H9 (cell line): Measurements from ENCODE around the gene IQCM. TPM values are rescaled to one million over a fixed set of nuclear protein-coding genes. Genes with fewer than 3 reads are reported as not detected.

Experiments used
- DNase-seq: peaks from one replicate; pipeline ENCODE4 v3.0.0-alpha.2; 2017
- H2AFZ ChIP-seq: one replicate; pipeline ENCODE4 v1.6.1; 2013; ENCODE audit warnings: mild to moderate bottlenecking, low read length, control low read depth, moderate library complexity
- H2AK5ac ChIP-seq: 2 replicates; pipeline ENCODE4 v1.6.1; 2013; ENCODE audit warnings: low read length, control low read depth, mixed read lengths; ENCODE audit not compliant: insufficient read length
- H2BK120ac ChIP-seq: one replicate; pipeline ENCODE4 v1.6.1; 2013; ENCODE audit warnings: low read depth, mild to moderate bottlenecking, low read length, control low read depth, inconsistent platforms; ENCODE audit not compliant: poor library complexity, severe bottlenecking
- H2BK12ac ChIP-seq: 2 replicates; pipeline ENCODE4 v1.6.1; 2013; ENCODE audit warnings: low read length, control low read depth, mixed read lengths, low read depth; ENCODE audit not compliant: insufficient read length
- H2BK15ac ChIP-seq: 2 replicates; pipeline ENCODE4 v1.6.1; 2013; ENCODE audit warnings: low read depth, low read length, control low read depth
- H2BK20ac ChIP-seq: one replicate; pipeline ENCODE4 v1.6.1; 2013; ENCODE audit warnings: low read depth, mild to moderate bottlenecking, low read length, control low read depth, inconsistent platforms; ENCODE audit not compliant: poor library complexity, severe bottlenecking
- H2BK5ac ChIP-seq: 2 replicates; pipeline ENCODE4 v1.6.1; 2013; ENCODE audit warnings: low read length, control low read depth, mixed read lengths; ENCODE audit not compliant: insufficient read length
- H3K14ac ChIP-seq: 2 replicates; pipeline ENCODE4 v1.6.1; 2013; ENCODE audit warnings: low read length, control low read depth; ENCODE audit not compliant: insufficient read depth
- H3K18ac ChIP-seq: 2 replicates; pipeline ENCODE4 v1.6.1; 2013; ENCODE audit warnings: low read depth, mild to moderate bottlenecking, mixed read lengths, low read length, control low read depth; ENCODE audit not compliant: insufficient read length
- H3K23ac ChIP-seq: 2 replicates; pipeline ENCODE4 v1.6.1; 2013; ENCODE audit warnings: low read length, control low read depth, mixed read lengths, low read depth; ENCODE audit not compliant: insufficient read length
- H3K23me2 ChIP-seq: 2 replicates; pipeline ENCODE4 v1.6.1; 2013; ENCODE audit warnings: low read depth, mild to moderate bottlenecking, mixed read lengths, low read length, control low read depth; ENCODE audit not compliant: insufficient read length, poor library complexity, severe bottlenecking
- H3K27ac ChIP-seq: 2 replicates; pipeline ENCODE4 v1.5.1; 2013; ENCODE audit warnings: low read length, control low read depth, mixed read lengths, low read depth; ENCODE audit not compliant: insufficient read length
- H3K27me3 ChIP-seq: 2 replicates; pipeline ENCODE4 v1.6.1; 2013; ENCODE audit warnings: low read length, control low read depth, inconsistent platforms; ENCODE audit not compliant: insufficient read depth
- H3K4ac ChIP-seq: 2 replicates; pipeline ENCODE4 v1.6.1; 2013; ENCODE audit warnings: low read depth, mild to moderate bottlenecking, control low read depth, inconsistent platforms, low read length, moderate library complexity
- H3K4me1 ChIP-seq: 2 replicates; pipeline ENCODE4 v1.6.1; 2013; ENCODE audit warnings: low read length, control low read depth, inconsistent platforms; ENCODE audit not compliant: insufficient read depth
- H3K4me2 ChIP-seq: 2 replicates; pipeline ENCODE4 v1.6.1; 2013; ENCODE audit warnings: low read length, control low read depth, mixed read lengths; ENCODE audit not compliant: insufficient read length, insufficient read depth
- H3K56ac ChIP-seq: 2 replicates; pipeline ENCODE4 v1.6.1; 2013; ENCODE audit warnings: low read depth, mild to moderate bottlenecking, mixed read lengths, low read length, control low read depth; ENCODE audit not compliant: insufficient read length
- H3K79me1 ChIP-seq: 2 replicates; pipeline ENCODE4 v1.6.1; 2013; ENCODE audit warnings: low read depth, mild to moderate bottlenecking, moderate library complexity, low read length, control low read depth, inconsistent platforms; ENCODE audit not compliant: insufficient read depth, poor library complexity, severe bottlenecking
- H3K79me2 ChIP-seq: 2 replicates; pipeline ENCODE4 v1.6.1; 2013; ENCODE audit warnings: low read length, control low read depth, inconsistent platforms; ENCODE audit not compliant: insufficient read depth
- H3K9ac ChIP-seq: 2 replicates; pipeline ENCODE4 v1.6.1; 2013; ENCODE audit warnings: low read length, control low read depth, mixed read lengths; ENCODE audit not compliant: insufficient read length; ENCODE audit errors: extremely low read depth
- H3K9me3 ChIP-seq: one replicate; pipeline ENCODE4 v1.6.1; 2013; ENCODE audit warnings: low read depth, low read length, inconsistent platforms; ENCODE audit not compliant: control insufficient read depth
- H3T11ph ChIP-seq: one replicate; pipeline ENCODE4 v1.6.1; 2013; ENCODE audit warnings: mild to moderate bottlenecking, low read length, control low read depth, inconsistent platforms
- H4K20me1 ChIP-seq: one replicate; pipeline ENCODE4 v1.6.1; 2013; ENCODE audit not compliant: control insufficient read depth, insufficient read length, insufficient read depth
- H4K5ac ChIP-seq: 2 replicates; pipeline ENCODE4 v1.6.1; 2013; ENCODE audit warnings: low read depth, mild to moderate bottlenecking, mixed read lengths, low read length, control low read depth; ENCODE audit not compliant: insufficient read length
- H4K8ac ChIP-seq: replicated peaks from 2 replicates; pipeline ENCODE4 v1.6.1; 2013; ENCODE audit warnings: low read length, control low read depth, mixed read lengths, low read depth; ENCODE audit not compliant: insufficient read length
- H4K91ac ChIP-seq: 2 replicates; pipeline ENCODE4 v1.6.1; 2013; ENCODE audit warnings: low read depth, mild to moderate bottlenecking, moderate library complexity, mixed read lengths, low read length, control low read depth; ENCODE audit not compliant: insufficient read length
- H3K27ac Mint-ChIP-seq, 3 experiments: 2 replicates in 2 of 3; 3 replicates in 1 of 3; pipeline ENCODE4 v1.8.0; 2020 to 2021; ENCODE audit warnings: mixed read lengths in 3 of 3, mild to moderate bottlenecking in 1 of 3, moderate library complexity in 1 of 3
- H3K27me3 Mint-ChIP-seq: 2 replicates; pipeline ENCODE4 v1.8.0; 2021; ENCODE audit warnings: low read depth, mild to moderate bottlenecking, moderate library complexity, mixed read lengths
- H3K36me3 Mint-ChIP-seq, 3 experiments: 2 replicates in 2 of 3; 3 replicates in 1 of 3; pipeline ENCODE4 v1.8.0; 2020 to 2021; ENCODE audit warnings: low read depth in 3 of 3, mixed read lengths in 3 of 3; ENCODE audit not compliant: insufficient read depth in 1 of 3
- H3K4me1 Mint-ChIP-seq, 2 experiments: 2 replicates each; pipeline ENCODE4 v1.8.0; 2020; ENCODE audit warnings: mixed read lengths in 2 of 2
- H3K4me3 Mint-ChIP-seq, 2 experiments: 2 replicates in 1 of 2; 3 replicates in 1 of 2; pipeline ENCODE4 v1.8.0; 2020 to 2021; ENCODE audit warnings: mild to moderate bottlenecking in 2 of 2, mixed read lengths in 2 of 2, moderate library complexity in 1 of 2
- H3K9me3 Mint-ChIP-seq, 2 experiments: 2 replicates in 1 of 2; 3 replicates in 1 of 2; pipeline ENCODE4 v1.8.0; 2020; ENCODE audit warnings: mild to moderate bottlenecking in 2 of 2, mixed read lengths in 2 of 2, moderate library complexity in 1 of 2
- WGBS: extraction: QIAGEN DNeasy Blood & Tissue Kit; methylation state at CpG from one replicate; pipeline ENCODE4 v1.1.7; 2013; ENCODE audit warnings: missing lambda C conversion rate, low lambda C conversion rate, mixed read lengths; ENCODE audit not compliant: insufficient read length; ENCODE audit errors: extremely low coverage; 5-methylcytosine and 5-hydroxymethylcytosine counted together
- total RNA-seq: library from RNA; stranded (reverse); gene quantifications from 2 replicates; pipeline ENCODE4 v1.2.1, GENCODE V29; 2021
- TF ChIP-seq, protein P1 (sequence below): fragments of 200-600 bp; sonication (generic); conservative IDR thresholded peaks from 3 replicates; pipeline ENCODE4 v1.8.0; 2021; ENCODE audit warnings: antibody characterized with exemption, mild to moderate bottlenecking

IQCM gene
- total RNA-seq, 1 experiment from 2014 or later, result 0.15 TPM

DNA sequence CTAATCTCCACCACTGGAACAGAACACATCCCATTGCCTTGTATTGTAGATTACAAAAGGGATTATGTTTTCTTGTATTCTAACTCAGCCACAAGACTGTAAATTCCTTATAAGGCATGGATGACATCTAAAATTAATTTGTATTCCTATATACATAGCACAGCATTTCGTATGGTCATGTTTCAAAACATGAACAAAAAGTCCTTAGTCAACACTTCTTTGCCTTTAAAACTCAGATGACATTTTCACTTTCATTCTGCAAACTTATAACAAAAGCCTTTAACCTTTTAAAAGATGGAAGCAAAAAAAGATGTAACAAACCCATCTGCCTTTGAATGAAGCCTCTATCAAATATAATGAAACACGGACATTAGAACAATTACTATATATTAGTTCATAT lies 181.3 kb downstream of the IQCM start:
- no peaks in the 10 kb centered on the region for H3K79me1 ChIP-seq
- no peak overlapping the region for H2BK15ac ChIP-seq
- H3K14ac ChIP-seq, result no peak overlapping the region
- no peaks in the 10 kb centered on the region for H4K20me1 ChIP-seq
- no peak overlapping the region for H4K5ac ChIP-seq
- no peak overlapping the region for H4K91ac ChIP-seq
- no peak overlapping the region for H3K27ac Mint-ChIP-seq
- no peak overlapping the region for H3K18ac ChIP-seq
- H3K4me2 ChIP-seq, result no peak overlapping the region
- no peak overlapping the region for H3K27ac ChIP-seq
- H3K4me1 ChIP-seq, result peaks cover 2% of the 10 kb centered on the region; the same call in 1 of the 2 replicates
- no peak overlapping the region for H3K56ac ChIP-seq
- no peak for DNase-seq
- no peak overlapping the region for H2BK120ac ChIP-seq
- no CpG with 5 or more reads among the region's 2 CpGs for WGBS
- no peak overlapping the region for H2AK5ac ChIP-seq
- no peak overlapping the region for H2BK12ac ChIP-seq
- H3K4ac ChIP-seq, result no peak overlapping the region
- TF ChIP-seq, protein P1, sequence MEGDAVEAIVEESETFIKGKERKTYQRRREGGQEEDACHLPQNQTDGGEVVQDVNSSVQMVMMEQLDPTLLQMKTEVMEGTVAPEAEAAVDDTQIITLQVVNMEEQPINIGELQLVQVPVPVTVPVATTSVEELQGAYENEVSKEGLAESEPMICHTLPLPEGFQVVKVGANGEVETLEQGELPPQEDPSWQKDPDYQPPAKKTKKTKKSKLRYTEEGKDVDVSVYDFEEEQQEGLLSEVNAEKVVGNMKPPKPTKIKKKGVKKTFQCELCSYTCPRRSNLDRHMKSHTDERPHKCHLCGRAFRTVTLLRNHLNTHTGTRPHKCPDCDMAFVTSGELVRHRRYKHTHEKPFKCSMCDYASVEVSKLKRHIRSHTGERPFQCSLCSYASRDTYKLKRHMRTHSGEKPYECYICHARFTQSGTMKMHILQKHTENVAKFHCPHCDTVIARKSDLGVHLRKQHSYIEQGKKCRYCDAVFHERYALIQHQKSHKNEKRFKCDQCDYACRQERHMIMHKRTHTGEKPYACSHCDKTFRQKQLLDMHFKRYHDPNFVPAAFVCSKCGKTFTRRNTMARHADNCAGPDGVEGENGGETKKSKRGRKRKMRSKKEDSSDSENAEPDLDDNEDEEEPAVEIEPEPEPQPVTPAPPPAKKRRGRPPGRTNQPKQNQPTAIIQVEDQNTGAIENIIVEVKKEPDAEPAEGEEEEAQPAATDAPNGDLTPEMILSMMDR, result no peak
- no peak overlapping the region for H3T11ph ChIP-seq
- no peak overlapping the region for H3K4me3 Mint-ChIP-seq
- no peaks in the 10 kb centered on the region for H3K9me3 Mint-ChIP-seq
- H3K27me3 ChIP-seq, result no peaks in the 10 kb centered on the region
- H3K4me1 Mint-ChIP-seq, result peaks cover 6 to 11% of the 10 kb centered on the region in 2 experiments; a peak in 3 of 4 replicates
- no peaks in the 10 kb centered on the region for H3K36me3 Mint-ChIP-seq
- H2AFZ ChIP-seq, result no peak overlapping the region
- no peak overlapping the region for H4K8ac ChIP-seq
- no peaks in the 10 kb centered on the region for H3K9me3 ChIP-seq
- no peaks in the 10 kb centered on the region for H3K27me3 Mint-ChIP-seq
- no peaks in the 10 kb centered on the region for H3K79me2 ChIP-seq
- no peak overlapping the region for H2BK5ac ChIP-seq
- H3K23ac ChIP-seq, result no peak overlapping the region
- no peak overlapping the region for H3K9ac ChIP-seq
- H3K23me2 ChIP-seq, result no peaks in the 10 kb centered on the region
- no peak overlapping the region for H2BK20ac ChIP-seq
